Activated CD4-positive, alpha-beta T cell treated with anti-CD3 and anti-CD28 coated beads for 1 hour (primary cell): ENCODE results near the gene AKNA.

ENCODE experiments used
- DNase-seq: peaks from one replicate; pipeline ENCODE4 v3.0.0-alpha.2; 2020

AKNA gene

DNA sequence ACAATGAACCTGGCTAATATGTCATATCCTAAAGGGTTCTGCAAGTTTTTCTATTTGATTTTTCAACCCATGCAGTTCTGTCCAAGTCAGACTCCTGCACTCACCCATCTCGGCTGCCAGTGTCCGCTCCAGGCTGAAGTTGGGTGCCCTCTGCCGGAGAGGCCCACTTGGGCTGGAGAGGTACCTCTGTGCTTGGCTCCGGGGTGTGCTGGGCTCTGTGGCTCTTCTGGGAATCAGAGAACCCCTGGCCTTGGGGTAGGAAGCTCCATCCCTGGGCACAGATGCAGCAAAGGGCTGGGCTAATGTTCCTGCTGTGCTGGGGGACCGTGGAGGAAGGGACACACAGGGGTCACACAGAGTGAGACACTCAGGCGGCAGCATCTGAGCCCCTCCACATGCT is 32.0 kb downstream of the AKNA start:
- DNase-seq = no peak

DNA sequence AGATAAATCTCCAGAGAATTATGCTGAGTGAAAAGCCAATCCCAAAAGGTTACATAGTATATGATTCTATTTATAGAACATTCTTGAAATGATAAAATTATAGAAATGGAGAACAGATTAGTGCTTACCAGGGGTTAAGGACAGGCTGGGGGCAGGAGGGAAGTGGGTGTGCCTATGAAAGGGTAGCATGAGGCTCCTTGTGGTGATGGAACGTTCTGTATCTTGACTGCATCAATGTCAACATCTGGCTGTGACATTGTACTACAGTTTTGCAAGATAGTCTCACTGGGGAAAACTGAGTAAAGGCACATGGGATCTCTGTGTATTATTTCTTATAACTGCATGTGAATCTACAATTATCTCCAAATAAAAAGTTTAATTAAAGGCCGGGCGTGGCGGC is 35.9 kb downstream of the AKNA start:
- no peak for DNase-seq

DNA sequence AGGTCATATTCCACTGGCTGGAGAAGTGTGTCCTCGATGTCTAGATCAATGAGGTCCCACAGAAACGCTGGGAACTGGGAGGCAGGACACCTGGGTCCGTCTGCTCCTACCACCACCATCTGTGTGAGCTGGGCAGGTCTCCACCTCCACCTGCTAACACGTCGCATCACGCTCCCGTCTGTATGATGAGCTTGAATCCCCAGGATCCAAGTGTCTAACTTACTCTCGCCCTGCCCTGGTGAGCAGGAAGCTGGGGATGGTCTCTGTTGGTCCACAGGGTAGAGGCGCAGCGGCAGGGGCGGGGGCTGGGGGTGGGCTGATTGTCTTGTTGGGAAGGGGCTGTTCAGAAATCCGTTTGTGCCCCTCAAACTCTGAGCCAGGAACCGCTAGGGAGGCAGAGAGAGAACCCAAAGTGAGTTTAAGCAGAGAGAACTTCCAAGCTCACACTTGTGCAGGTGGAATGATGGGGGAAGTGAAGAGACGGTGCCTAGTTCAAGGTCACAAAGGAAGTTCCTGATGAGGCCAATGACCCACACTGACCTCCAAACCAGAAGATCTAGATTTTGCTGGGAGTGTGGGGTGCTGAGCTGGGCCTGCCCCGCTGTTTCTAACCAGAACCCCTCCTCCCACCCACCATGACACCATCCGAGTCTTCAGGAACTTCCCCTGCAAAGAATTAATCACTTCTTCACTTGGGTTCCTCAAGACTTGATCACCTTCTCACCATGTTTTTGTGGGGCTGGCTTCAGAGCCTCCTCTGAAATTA is 37.0 kb downstream of the AKNA start:
- no peak for DNase-seq

DNA sequence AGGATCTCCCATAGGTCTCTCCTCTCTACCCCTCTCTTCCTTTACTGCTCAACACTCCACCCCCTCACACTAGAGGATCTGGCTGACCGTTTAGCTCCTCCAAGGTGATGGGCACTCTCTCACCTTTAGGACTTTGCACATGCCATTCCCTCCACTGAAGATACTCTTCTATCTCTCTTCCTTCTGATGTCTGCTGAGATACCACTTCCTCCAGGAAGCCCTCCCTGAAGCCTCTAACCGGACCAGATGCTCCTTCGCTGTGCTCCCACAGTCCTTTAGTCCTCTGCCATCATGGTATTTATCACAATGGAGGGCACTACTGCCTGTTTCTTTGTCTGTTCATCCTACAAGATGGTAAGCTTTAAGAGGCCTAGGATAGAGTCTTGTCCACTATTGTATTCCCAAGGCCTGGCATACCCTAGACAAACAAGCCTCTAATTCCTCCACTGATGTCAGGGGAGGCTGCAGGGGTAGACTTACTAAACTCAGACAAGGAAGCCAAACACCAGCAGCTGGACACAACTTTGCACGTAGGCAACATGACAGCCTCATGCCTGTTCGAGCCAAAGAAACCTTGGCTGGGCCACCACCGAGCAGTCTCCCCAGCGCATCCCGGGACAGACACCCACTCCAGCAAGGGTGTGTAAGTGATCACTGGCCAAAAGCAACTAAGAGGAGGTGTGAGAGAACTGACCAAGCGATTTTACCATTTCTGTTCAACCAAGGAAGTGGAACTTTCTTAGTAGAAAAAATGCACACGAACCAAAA is 37.9 kb downstream of the AKNA start:
- no peak for DNase-seq

DNA sequence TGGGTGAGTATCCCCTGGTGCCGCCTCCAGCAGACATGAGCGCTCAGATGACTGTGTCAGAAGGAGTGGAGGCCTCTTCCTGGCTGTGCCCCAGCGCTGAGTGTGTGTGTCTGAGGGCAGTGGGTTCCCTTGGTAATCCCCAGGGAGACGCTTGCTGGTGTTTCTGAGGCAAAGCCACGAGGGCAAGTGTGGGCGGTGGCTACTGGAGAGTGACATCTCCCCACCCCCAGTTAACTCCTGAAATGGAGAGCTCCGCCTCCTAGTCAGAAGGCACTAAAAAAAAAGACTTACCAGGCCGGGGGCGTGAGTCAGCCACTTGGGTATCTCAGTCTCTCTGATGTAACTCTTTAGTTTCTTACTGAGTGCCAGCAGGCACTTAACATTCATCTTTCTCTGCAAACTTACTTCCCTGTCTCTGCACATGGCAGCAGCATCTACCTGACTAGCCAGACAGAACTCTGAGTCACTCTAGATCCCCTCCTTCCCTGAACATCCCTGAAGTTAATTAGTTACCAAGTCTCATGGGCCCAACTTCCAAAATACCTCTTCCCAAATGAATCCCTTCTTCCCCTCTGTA is 38.8 kb downstream of the AKNA start:
- DNase-seq = peak; percentile 44

DNA sequence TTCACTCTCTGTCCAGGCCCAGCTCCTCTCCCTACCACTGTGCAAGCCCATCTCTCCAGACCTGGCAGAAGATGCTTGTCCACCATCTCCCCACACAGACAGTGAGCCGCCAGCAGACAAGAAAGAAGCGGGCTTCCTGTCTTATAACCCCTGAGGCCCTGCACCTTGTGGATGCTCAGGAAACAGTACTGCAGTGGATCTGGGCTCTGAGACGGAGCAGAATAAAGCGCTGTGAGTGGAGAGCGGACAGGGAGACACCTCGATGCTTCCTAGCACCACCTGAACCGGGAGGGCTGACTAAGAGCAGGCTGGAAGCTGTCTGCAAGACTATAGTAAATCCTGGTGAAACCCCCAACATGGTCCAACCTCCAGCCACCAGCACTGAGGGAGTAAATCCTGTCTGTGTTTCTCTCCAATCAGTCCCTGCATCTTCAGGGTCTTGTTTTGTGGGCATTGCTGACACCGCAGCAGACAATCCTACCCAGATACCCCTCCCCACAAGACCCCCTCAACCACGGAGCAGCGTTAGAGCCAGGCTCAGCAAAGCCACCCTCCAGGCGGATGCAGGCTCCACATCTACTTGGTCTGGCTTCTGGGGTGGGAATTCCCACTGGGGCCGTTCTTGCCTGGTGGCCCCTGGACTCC is 39.4 kb downstream of the AKNA start:
- DNase-seq = no peak

DNA sequence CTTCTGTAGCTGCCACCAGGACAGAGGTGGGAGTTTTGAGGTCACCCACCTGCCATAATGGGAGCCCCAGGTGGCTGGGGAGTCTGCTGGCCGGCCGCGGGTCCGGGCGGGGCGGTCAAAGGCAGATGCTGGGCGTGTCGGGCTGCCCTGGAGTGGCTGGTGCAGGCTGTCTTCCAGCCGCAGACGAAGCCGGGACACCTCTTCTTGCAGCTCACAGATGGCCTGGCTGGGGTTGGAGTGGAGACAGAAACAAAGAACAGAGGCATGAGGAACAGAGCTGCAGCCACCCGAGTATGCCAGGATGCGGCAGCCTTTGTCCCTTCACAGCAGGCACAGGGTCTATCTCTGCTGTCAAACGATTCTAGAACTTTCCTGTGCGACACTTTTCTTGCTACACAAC is 40.1 kb downstream of the AKNA start:
- DNase-seq = no peak

DNA sequence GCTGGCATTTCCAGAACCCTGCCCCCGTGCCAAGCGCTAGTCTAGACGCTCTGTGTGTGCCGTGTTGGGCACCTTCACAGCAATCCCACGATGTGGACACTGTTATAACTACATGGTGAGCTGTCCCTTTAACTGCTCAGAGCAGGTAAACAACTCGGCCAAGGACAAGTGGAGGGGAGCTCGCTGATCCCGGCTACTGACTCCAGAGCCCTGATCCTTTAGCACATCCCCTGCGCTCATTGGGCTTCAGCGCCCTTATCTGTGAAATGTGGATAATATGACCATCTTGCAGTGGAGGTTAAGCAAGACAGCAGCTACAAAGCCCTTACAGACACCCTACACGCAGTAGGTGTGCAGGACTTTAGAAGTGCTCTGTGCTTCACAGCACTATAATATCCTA is 41.6 kb downstream of the AKNA start:
- DNase-seq = no peak

DNA sequence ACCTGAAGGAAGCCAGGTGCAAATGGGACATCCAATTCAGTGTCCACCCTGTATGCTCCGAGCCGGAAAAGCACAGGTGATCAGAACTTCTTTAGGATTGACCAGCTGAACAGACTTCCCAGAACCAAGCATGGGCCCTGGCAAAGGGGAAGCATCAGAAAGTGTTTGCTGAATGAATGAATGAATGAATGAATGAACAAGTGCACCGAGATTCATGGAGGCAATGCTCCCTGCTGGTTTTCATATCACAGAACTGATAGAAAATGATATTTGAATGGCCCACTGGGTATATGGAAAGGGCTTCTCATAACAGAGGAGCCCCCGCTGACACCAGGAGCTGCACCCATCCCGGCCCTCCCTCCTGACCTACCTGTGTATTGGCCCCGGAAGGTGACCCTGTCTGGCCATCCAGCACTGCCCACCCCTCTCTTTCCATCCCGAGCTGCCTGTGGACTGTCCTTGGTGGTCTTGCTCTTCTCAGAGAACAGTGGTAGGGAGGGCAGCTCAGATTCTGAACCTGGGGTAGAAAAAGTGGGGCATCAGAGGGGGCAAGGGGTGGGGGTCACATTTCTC is 42.2 kb downstream of the AKNA start:
- DNase-seq = no peak

DNA sequence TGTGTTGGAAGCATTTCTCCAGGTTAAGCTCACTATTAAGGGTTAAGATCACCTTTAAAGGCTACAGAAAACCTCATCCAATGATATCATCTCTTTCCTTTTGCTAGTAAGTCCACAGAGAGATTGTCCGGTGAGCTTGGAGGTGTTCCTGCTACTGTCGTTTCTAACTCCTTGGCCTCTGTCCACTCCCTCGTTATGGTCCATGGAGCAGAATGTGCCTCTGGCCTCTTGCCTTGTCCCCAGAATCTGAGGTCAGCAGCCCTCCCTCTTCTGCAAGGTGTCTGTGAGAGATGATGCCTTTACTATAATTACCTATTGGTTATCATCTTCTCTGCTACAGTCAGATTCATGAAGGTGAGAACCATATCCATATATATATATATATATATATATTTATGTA is 43.1 kb downstream of the AKNA start:
- no peak for DNase-seq

DNA sequence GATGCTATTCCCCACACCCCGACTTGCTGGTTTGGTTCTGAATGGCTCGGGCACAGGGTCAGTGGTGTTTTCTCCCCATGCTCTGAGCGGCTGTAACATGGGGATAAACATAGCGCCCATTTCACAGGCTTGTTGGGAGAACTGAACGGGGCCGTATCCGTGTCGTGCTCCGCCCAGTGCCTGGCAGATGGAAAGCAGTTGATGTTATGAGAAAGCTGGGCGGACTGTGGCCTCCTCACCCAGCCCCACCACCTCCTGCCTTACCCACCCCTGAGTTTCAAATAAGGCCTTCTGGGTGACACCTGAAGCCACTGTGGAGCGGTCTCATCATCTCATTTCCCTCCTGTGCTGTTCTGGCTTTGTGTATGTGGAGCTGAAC is 43.6 kb downstream of the AKNA start:
- no peak for DNase-seq

DNA sequence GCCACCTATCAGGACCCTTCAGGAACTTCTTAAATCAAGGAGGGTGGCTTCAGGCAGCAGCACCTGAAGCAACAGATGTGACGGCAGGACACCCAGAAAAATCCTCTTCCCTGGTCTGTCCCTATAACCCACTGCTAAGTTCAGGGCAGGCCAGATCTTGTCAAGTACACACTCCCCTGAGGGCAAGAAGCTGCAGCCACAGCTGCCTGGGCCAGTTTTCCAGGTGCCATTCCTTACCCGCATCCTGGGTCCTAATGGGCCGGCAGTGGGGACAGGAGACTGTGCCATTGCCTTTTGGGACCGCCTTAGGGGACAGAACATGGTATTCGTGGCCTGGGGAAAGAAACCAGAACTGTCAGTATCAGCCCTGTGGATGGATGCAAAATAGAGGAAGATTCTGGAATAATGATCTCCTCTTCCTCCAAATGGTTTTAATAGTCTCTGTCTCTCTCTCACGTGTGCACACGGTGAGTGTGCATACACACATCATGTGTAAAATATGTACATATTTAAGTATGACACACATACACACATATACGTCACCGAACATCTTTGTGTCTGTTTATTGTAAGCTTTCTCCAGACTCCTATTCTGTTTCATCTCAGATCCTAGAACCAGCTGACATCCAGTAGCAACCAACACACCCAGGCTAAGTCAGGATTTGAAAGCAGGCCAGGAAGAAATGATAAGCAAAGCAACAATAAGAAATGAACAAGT is 44.2 kb downstream of the AKNA start:
- DNase-seq = no peak

DNA sequence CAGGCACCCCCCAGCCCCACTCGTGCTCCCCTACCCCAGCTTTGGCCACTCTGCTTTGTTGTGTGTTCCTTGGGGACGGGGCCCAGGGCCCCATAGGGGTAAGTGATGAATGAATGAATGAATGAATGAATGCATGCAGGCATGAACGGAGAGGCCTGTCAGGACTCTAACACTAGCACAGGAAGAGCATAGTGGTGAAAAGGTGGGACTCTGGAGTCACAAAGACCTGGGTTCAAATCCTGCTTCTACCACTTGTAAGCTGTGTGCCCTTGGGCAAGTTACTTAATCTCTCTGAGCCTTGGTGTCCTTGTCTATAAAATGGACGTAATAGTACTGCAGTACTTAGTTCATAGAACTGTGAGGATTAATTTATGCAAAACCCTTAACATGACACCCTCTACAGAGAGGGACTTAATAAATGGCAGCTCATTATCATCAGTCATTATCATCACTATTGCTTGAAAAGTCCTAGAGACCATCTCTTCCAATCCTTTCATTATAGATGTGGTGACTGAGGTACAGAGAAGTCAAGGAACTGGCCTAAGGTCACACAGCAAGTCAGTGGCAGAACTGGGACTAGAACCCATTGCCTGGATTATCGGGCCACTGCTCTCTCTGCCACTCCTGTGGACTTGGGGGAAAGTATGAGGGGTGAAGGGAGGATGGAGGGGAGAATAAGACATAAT is 44.9 kb downstream of the AKNA start:
- no peak for DNase-seq

DNA sequence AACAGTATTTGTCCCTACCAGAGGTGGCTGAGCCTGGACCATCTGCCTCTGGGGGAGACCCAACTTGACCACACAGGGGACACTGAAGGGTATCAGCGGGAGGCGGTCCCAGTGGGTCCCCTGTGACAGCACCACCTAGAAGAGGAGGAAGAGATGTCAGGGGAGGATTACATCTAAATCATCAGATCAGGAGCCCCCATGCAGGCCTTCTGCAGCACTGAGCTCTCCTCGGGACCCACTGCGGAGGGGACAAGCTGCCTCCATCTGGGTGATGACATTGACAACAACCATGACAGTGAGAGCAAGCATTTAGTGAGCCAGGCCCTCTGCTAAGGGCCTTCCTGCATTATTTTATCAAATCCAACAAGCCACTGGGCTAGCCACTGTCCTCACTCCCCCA is 45.8 kb downstream of the AKNA start:
- DNase-seq = no peak

DNA sequence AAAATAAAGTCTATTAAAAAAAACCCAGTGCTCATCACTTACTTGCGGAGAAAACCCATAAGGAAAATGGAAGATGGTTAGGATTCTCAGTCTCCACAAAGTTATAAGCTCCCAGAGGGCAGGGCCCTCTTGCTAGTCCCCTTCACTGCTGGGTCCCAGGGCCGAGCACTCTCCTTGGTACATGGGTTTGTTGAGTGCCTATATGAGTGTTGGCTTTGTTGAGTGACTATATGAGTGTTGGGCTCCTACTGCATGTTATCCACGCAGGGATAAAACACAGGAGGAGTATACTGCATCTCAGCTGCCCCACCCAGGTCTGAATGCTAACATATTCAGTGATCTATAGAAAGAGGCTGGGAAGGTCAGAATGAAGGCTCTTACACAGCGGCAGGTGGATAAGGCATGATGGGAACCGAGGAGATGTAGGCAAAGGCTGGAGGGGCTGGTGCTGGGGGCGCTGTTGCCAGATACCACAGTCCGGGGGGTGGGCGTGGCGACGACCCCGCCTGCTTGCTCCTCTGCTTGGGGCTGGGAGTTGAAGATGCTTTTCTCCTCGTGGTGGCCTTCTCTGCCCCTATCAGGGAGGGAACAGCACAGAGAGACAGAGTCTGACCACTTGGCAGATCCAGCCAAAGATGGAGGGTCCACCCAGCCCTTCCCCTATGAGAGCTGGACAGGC is 46.5 kb downstream of the AKNA start:
- DNase-seq = no peak

DNA sequence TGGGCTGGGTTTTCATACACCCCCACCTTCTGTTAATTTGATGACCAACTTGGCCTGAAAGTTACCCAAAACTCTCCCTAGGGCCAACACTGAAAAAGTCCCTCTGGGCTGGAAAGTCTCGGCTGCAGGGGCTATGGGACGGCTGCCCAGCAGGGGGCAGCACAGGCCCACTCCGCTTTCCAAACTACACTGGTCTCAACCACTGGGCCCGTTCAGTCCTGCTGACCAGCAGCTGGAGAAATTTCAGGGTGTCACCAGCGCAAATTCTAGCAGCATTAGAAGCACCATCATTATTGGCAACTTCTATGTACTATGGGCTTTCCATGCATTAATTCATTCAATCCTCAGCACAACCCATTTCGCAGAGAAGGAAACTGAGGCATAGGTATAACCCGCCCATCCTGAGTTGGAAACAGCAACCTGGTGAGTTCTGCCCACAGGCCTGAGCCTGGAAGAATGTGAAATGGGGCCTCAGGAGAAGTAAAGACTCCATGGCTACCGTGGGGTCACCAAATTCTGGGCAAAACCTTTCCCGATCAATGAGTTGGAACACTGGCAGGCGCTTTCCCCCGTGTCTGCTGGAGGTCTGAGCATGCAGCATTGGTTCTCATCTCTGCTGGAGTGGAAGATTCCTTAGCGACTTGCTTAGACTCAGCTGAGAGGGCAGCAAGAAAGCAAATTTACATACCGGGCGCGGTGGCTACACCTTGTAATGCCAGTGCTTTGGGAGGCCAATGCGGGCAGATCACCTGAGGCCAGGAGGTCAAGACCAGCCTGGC is 48.5 kb downstream of the AKNA start:
- peak; percentile 33 for DNase-seq

DNA sequence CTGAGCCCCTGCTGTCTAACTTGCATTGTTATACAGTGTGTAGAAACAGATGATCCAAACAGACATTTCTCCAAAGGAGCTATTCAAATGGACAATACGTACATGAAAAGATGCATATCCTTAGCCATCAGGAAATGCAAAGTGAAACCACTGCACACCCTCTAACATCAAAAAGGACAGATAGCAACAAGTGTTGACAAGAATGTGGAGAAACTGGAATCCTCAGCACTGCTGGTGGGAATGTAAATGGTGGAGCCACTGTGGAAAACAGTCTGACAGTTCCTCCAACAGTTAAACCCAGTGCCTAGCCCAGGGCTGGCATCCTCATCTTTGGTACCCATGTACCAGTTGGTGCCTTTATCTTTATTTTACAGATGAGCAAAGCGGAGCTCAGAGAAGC is 49.6 kb downstream of the AKNA start:
- no peak for DNase-seq

DNA sequence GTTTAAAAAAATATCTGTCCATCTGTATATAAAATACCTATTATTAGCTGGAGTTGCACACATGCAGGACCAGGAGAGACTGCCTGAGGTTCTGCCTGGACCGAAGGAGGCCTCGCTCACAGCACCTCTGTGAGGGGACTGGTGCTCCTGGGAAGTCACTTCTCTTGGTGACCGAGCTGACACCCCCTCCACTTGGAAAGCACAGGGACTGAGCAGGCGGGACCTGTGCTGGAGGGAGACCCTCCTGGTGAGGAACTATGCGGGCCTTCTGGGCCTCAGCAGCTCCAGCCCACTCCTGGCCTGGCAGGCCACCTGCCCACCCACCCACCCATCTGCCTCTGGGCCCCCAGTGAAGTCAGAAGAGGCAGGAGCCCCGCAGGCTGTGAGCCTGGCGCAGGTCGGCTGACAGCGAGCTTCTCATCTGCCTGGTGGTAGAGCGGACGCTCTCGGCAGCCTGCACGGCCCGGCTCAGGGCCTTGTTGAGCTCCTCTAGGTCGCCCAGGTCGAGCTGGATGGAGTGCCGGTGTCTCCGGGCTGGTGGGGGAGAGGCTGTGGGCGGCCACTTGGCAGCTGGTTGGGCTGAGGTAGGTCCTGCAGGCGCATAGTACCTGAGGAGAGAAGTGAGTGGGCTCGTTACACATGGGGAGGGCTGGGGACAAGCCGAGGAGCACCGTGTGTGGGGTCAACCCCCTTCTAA is 50.9 kb downstream of the AKNA start:
- no peak for DNase-seq

DNA sequence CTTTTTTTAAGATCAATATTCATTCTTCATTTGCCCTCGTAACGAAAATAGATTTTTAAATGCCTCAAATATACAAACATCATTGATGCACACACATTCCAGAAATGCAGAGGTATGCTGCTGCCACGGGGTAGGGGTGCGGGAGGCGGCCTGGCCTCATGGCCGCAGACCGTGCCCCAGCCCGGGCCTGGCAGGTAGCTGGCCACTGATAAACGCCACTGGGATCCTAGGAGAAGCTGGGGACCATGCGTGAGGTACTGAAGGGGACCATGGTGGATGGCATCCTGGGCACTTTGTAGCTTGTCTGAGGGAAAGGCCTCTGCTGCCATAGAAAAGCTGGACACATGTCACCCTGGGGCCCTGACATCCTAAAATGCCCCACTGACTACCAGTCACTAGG is 51.6 kb downstream of the AKNA start:
- no peak for DNase-seq

DNA sequence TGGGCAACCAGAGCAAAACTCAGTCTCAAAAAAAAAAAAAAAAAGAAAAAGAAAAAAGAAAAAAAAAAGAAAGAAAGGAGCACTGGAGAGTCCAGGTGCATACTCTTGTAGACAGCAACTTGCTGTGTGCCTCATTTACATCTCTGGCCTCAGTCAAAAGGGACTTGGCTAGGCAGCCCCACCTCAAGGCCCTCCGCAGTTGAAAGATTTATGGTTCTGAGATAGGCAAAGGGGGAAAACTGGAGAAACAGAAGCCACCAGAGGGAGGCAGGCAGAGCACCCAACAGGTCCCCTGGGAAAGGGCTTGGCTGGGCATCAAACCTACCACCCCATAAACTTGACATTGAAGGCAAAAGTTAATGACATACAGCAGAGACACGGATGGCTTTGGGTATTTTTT is 52.0 kb downstream of the AKNA start:
- no peak for DNase-seq
